Measurements from ENCODE around the gene EHMT1. TPM values are rescaled to one million over a fixed set of nuclear protein-coding genes. Genes with fewer than 3 reads are reported as not detected.

EHMT1 gene
- total and polyA plus RNA-seq, 9 of the 15 experiments (the other 6 are each of a cell fraction or from before 2014, with no cell fraction given), result 2.2 to 76.0 (median 36.4) TPM

- TF ChIP-seq CHD4 (IDR thresholded peaks at IDR 0.05; ENCODE audit: insufficient read depth, insufficient replicate concordance, low read depth, low read length, poor library complexity, severe bottlenecking) (no peak), THAP12 (CRISPR knock-in tag; IDR thresholded peaks at IDR 0.05) (no peak), DEAF1 (CRISPR knock-in tag; IDR thresholded peaks at IDR 0.05) (no peak), HOXB6 (CRISPR knock-in tag; IDR thresholded peaks at IDR 0.05; ENCODE audit: borderline replicate concordance) (no peak), PCBP2 (IDR thresholded peaks at IDR 0.05; ENCODE audit: low read depth, low read length, poor library complexity, severe bottlenecking) (no peak), TSHZ1 (CRISPR knock-in tag; IDR thresholded peaks at IDR 0.05) (no peak), ID3 (CRISPR knock-in tag; IDR thresholded peaks at IDR 0.05) (no peak), ID3 (tag; IDR thresholded peaks at IDR 0.05) (no peak), ZNF395 (CRISPR knock-in tag; IDR thresholded peaks at IDR 0.05) (no peak), BRF2 (IDR thresholded peaks at IDR 0.05; ENCODE audit: borderline replicate concordance, insufficient read depth, insufficient read length) (no peak), ZNF584 (CRISPR knock-in tag; IDR thresholded peaks at IDR 0.05; ENCODE audit: low read depth) (no peak), HNRNPH1 (optimal IDR thresholded peaks at IDR 0.05; ENCODE audit: low read depth, low read length) (no peak)
Measured at GRCh38 chr9:137685035-137685740, 66.4 kb downstream of the EHMT1 start (continued).
